Umbilical cord (tissue), 2 donors: ENCODE data around the gene ST3GAL3. TPM values are rescaled to one million over a fixed set of nuclear protein-coding genes. Genes with fewer than 3 reads are reported as not detected.

Experiments
- DNase-seq: peaks from one replicate; pipeline ENCODE4 v3.0.0-alpha.2; 2015; ENCODE audit warnings: low spot score
- total RNA-seq: library from RNA; depleted of rRNA; stranded (reverse); fragments of >200 nt; gene quantifications from one replicate; pipeline ENCODE4 v1.2.3, GENCODE V29; 2014; ENCODE audit warnings: low replicate concordance; ENCODE audit not compliant: insufficient read depth

Gene ST3GAL3
- total RNA-seq, 1 donor from 2014 or later = 36.6 TPM

DNA sequence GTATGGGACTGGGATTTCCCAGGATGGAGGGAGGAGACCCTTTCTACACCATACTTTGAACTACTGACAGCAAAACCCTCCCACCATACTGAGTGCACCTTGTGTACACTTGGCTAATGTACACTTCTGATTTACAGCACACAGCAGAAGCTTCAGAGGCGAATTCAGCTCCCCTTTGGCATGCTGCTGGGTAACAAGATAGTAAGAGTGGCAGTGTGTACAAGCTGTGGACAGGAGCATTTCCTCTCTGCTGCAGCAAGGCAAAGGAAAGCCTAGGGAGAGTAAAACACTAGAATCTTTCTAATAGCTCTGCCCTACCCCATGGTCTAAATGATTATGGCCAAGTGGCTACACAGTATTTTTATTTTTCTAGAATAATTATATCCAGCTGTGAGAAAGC lies 142.3 kb downstream of the ST3GAL3 start:
- DNase-seq = no peak

DNA sequence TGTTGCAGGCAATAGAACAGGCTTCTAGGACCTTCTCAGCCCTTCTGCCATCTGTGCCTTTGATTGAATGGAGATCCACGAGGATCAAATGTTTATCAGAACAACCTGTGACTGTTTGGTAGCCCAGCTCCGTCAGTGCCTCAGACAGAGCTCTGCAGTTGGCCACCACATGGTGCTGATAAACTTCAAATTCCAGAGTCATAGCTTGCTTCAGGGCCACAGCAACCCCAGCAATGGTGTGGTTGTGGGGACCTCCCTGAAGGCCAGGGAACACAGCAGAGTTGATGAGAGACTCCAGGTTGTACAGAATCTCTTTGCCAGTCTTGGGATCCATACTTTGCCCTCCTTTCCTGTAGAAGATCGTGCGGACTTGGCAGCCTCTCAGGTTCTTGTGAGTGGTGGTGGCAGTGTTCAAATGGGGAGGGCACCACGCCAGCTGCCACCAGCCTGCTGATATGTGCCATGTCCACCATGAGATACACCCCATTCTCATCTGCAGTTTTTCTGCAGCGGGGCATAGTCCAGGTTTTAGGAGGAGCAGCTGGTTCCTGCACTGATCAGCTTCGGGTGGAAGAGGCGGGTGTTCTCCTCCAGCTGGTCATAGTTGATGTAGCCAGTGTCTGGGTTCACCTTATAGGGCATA lies 143.4 kb downstream of the ST3GAL3 start:
- DNase-seq = no peak

DNA sequence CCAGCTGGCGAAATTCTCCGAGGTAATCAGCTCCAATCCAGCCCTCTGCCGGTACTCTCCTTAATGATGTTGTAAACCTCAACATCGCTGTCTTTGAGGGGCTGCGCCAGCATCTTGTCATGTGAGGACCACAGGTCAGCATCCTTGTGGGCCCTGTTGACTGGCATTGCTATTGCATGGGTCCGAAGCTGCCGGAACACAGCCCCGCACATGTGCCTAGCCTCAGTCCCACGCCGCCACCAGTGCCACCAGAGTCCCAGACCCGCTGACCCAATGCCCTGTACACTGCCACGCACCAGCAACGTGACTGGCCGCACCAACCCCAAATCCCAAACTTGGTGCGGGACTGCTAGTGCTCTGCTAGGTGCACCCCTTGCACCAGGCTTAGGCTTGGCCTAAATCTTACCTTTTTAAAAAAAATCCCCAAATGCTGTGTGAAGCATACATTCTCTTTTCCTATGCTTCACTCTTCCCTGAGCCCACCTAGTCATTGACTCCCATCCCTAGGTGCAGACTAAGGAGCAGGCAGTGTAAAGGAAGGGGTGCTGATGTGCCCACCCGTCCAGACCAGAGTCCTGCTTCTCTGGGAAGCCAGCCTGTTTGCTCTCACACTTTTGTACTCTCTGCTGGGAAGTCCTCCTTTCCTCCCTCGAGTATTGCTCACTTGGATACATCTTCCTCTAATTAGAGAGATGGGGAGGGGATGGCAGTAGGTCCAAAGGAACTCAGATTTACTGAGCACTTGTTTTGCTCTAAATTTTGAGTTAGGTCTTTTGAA lies 144.4 kb downstream of the ST3GAL3 start:
- DNase-seq = no peak

DNA sequence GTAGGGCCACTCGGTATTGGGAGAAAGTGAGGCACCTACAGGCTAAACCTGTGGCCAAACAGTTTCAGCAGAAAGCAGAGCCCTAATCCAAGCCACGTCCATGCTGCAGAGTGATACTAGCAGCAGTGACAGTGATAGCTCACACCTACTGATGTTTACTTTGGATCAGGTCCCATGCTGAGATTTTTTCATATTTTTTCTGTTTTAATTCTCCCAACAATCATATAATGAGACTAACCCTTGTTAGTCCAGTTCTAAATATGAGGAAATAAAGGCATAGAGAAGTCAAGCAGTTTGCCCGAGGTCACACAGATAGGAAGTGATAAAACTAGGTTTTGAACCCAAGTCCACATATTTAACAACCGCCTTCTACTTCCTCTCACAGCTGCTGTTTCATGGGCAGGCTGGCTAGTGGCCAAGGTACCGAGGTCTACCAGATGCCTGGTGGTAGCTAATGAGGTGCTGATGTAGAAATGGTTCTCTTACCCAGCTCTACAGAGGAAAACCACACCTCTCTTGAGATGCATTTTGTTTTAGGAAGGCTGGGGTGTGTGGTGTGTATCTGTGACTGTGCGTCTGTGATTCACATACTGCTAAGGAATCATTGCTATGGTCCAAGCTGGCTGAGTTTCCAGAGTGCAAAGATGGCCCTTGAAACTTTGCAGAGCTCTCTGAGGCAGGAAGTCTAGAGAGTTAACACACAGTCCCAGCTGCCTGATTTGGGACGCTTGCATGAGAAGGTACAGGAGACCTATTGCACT lies 146.0 kb downstream of the ST3GAL3 start:
- DNase-seq = no peak

DNA sequence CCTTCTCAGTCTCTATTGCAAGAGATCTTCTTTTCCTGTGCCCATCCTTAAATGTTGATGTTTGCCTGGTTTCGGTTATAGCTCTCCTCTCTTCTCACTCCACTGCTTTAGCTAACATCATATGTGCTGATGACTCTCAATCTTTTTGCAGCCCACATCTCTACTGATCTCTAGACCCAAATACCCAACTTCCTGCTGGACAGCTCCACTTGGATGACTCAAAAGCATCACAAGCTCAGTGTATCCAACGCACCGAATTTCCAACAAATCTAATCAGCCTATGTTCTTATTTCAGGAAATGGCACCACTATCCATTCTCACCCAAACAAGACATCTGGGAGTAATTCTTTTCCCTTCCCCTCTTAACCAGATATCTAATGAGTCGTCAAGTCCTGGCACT lies 147.1 kb downstream of the ST3GAL3 start:
- DNase-seq = no peak

DNA sequence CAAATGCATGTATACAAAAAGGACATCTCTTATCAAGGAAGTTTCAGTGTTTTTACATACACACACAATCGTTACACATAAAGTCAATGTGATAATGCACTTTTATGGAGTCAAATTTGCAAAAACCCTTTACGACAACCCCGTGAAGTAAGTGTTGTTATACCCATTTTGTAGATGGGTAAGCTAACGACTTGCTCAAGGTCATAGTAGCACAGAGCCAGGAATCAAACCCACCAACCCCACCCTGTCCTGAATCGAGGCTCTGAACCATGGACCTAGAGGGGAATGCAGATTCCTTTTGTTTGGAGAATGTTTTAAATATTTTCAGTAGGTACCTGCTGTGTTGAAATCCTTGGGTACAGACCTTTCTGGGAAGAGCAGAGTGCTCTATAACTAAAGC lies 148.9 kb downstream of the ST3GAL3 start:
- DNase-seq = no peak

DNA sequence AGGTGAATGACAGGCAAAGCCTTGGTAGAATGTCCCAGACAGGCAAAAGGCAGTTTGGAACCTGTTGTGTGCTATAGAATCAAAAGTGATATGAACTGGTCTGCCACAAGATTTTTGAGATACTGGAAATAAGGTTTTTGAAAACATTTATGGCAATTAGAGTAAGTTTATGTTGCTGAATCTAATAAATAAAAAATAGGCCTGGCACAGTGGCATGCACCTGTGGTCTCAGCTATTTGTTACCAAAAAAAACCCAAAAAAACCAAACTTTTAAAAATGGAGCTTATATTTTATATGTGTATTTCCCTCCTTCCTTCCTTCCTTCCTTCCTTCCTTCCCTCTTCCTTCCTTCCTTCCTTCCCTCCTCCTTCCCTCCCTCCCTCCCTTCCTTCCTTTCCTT lies 149.8 kb downstream of the ST3GAL3 start:
- DNase-seq = no peak

DNA sequence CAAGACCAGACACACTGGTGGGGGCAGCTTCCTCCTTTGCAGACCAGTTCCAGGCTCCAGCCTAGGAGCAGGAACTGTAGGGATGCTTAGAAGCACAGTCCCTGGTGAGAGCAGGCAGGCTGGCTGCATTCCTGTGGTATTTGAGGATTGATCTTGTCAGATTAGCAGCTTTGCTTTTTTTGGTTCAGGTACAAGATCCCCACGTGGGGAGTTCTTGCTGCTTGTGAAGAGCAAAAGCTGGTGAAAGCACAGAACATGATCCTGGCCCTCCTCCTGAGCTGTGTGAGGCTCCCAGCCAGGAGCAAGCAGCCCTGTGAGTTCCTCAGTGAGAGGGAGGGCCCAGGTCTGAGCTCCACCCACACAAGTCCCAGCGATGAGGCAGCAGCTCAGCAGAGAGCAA lies 151.0 kb downstream of the ST3GAL3 start:
- peak; percentile 94 for DNase-seq

DNA sequence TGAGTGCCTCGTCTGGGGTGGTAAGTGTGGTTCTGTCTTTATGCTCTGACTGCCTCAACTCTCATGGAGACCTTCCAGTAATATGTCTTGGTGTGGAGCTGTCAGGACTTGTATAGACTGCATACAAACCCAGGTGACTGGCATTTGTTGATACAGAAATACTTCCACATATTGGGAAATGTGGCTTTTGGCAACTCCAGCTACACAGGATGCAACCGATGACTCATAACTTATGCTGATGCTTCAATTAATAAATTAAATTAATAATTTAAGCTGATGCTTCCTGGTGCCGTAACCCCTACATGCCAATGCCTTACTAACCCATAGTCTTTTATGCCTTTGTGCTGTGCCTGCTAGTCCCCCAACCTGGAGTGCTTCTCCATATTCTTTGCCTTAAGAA lies 154.0 kb downstream of the ST3GAL3 start:
- DNase-seq = no peak

DNA sequence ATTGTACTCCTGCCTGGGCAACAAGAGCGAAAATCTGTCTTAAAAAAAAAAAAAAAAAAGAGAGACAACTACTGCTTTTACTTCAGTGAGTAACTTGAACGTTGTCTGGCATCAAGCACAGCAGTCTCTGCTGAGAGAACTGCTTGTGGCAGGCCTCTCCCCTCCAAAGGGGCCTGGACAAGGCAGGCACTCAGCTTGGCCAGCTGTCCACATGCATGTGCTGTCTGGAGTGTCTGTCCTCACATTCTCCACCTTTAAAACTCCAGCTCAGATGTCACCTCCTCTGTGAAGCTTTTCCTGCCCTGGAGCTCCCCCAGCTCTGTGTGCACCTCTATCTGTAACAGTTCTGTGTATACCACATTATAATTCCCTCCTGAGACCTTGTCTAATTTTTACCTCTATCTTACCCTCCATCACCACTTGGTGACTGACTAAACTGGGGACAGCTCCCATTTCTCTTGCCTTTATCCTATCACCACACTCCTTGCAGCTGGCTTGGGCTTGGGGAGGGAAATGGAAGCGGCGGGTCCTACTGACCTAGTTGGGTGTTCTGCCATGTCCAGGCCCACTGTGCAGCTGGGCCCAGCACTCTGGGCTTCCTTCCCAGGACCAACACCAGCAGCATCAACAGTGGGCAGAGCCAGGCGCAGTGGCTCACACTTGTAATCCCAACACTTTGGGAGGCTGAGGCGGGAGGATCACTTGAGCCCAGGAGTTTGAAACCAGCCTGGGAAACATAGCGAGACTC lies 154.8 kb downstream of the ST3GAL3 start:
- DNase-seq = no peak

DNA sequence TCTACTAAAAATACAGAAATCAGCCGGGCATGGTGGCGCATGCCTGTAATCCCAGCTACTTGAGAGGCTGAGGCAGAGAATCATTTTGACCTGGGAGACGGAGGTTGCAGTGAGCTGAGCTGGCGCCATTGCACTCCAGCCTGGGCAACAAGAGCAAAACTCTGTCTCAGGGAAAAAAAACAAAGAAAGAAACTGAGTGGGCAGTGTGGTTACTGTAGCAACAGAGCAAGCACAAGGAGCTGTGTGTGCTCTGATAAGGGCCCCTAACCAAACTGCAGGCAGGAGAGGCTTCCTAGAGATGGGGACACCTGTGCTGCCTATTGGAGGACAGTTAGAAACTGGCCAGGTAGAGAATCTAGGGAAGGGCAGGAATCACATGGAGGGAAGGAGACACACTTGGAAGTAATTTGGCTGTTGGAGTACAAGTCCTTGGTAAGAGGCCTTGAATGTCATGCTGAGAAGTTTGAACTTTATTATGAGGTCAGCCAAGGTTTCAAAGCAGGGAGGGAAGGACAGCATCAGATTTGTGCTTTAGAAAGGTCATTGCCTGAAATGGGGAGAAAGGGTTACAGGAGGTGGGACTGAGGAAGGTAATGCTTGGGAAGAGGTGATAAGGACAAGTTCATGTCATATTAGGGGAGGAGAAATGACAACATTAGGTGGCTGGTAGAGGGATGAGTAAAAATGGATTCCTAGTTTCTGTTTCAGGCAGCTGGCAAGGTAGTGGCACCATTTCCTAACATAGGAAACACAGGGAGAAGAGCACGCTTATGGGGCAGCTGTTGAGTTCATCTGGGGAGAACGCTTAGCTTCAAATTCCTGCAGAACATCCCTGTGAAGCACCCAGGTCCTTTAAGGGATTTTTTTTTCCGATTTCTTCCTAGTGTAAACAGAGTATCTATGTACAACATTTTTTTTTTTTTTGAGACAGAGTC lies 157.0 kb downstream of the ST3GAL3 start:
- DNase-seq = no peak

DNA sequence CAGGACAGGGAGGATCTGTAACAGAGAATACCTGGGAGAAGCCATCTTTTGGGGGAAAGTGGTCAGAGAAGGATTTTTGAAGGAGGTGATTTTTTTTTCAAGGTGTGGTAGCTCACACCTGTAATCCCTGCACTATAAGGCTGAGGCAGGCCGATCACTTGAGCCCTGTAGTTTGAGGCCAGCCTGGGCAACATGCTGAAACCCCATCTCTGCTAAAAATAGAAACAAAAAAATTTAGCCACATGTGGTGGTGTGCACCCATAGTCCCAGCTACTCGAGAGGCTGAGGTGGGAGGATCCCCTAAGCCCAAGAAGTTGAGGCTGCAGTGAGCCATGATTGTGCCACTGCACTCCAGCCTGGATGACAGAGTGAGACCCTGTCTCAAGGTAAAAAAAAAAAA lies 158.9 kb downstream of the ST3GAL3 start:
- no peak for DNase-seq

DNA sequence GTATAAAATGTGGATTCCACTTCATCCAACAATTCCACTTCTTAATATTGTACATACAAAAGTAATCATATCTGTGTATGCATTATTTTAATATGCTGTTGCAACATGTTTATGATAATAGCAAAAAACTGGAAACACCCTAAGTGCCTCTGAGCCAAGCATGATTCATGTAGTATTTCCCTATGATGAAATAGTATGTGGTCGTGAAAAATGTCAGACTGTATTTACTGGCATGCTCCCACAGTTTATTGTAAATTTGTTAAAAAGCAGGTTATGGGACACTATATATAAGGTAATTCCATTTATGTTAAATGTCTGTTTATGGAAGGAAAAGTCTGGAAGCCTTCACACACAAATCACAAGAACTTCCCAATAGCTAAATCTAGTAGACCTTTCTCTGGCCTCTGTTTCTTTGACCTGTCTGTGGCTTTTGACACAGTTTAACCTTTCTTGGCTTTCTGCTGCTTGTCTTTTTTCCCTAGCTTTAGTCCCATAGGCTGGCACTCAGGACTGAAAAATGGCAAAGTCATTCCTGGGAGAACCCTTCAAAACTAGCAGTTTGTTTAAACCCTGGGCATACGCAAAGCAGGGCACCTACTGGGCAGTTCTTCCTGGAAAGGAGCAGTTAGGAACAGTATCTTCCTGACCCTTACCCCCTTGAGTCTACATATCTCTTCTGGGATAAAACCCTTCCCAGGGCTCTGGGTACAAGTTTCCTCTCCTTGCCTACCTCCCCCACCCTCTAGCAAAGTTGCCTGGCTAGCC lies 160.8 kb downstream of the ST3GAL3 start:
- DNase-seq = peak; percentile 12

DNA sequence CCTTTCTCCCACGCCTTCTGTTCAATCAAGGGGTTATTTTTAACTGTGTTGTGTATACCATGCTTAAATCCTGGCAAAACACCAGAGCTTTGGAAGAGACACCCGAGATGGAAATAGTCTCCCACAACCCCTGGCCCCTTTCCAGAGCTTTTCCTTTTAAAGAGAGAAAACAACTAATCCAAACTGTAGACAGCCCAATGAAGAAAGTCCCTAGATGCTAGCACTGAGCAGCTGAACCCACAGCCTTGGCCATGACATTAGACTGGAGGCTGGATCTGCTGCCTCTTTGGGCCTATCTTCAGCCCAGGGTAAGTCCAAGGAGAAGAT lies 161.4 kb downstream of the ST3GAL3 start:
- DNase-seq = peak; percentile 56

DNA sequence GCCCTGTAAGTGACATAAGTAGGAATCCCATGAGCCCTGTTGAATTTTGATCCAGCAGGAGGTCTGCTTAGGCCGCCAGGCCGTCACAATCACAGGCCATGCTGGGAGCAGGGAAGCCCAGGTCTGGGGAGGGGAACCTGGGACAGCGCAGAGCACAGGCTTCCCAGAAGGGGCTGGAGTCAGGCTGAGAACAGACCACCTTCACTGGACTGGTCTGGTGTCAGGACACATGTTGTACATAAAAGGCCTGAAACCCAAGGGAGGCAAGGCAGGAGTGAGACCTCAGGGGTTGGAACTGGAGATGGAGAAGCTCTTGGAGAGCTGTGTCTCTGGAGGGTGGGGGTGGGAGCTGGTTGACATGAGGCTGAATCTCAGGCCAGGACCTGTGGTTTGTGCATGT lies 163.0 kb downstream of the ST3GAL3 start:
- DNase-seq = no peak

DNA sequence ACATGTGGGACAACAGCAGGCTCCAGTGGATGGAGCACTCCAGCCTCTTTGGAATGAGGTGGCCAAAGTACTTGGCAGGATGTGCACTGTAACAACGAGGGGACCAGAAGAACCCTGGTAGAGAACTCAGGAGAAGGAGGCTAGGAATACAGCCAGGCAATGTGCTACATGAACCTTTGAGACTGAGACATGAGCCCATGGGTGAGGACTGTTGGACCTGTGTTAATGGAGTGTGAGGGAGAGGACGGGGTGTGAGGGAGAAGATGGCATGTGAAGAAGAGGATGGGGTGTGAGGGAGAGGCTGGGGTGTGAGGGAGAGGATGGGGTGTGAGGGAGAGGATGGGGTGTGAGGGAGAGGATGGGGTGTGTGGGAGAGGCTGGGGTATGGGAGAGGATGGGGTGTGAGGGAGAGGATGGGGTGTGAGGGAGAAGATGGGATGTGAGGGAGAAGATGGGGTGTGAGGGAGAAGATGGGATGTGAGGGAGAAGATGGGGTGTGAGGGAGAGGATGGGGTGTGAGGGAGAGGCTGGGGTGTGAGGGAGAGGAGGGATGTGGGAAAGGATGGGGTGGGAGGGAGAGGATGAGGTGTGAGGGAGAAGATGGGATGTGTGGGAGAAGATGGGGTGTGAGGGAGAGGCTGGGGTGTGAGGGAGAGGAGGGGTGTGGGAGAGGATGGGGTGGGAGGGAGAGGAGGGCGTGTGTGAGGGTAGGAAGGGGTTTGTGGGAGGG lies 164.0 kb downstream of the ST3GAL3 start:
- no peak for DNase-seq

DNA sequence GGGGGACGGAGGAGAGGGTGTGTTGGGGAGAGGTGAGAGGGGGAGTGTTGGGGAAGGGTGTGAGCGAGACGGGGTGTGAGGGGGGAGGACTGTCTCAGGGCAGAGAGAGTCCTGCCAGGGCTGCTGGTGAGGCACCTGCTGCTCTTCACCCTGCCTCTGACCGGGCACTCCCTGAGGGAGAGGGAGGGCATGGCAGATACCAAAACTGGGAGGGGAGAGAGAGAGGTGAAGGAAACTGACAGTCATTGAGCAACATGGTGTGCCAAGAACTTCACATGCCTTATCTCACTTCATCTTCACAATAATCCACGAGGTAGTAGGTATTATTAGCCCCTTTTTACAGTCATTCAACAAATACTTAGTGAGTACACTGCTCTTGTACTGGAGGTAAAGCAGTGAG lies 164.9 kb downstream of the ST3GAL3 start:
- no peak for DNase-seq

DNA sequence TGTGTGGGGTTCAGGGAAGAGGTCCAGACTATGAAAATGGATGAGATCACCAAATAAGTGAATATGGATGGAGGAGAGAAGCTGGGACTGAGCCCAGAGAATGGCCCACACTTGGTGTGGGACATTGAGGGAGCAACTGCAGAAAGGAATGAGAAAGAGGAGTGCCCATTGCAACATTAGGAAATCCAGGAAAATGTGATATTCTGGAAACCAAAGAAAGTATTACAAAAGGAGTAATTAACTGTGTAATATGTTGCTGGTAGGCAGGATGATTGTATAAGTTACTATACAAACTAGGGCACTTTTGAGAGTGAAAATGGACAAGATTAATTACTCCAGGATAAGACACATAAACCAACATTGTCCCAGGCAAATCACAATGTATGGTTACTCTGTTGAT lies 166.5 kb downstream of the ST3GAL3 start:
- DNase-seq = no peak

DNA sequence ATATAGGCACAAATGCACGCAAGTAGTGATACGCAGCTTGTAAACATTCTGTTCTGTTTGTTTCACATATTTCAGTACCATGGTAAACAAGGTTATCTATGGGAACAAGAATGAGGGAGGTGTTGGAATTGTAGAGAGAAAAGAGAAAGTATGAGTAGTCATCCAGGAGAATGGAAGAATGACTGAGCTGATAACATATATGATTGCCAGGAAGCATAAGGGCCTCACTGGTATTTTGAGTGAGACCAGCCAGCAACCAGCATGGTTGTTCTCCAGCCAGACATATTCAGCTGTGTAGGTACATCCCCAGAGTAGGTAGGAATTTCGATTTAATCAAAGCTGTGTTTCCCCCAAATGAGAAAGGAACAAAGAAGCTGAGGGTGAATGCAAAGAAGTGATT lies 167.4 kb downstream of the ST3GAL3 start:
- DNase-seq = no peak

DNA sequence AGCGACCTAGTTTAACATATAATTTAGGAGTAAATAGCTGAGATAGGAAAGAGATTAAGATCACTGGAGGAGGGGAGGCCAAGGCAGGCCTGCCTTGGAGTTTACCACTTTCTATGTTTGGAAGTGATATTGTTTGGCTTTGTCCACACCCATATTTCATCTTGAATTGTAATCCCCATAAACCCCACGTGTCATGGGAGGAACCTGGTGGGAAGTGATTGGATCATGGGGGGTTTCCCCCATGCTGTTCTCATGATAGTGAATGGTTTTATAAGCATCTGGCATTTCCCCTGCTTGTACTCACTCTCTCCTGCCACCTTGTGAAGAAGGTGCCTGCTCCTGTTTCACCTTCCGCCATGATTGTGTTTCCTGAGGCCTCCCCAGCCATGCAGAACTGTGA lies 168.0 kb downstream of the ST3GAL3 start:
- DNase-seq = no peak
